Erythroblast (primary cell): ENCODE measurements around the gene KCNMA1.

Experiments
- GATA1 ChIP-seq: IDR thresholded peaks from 2 replicates; pipeline ENCODE4 v1.6.1; 2011; ENCODE audit warnings: low read depth, mild to moderate bottlenecking, control low read depth, low read length, moderate library complexity
- POLR2A ChIP-seq: IDR thresholded peaks from 2 replicates; pipeline ENCODE4 v1.6.1; 2011; ENCODE audit warnings: mild to moderate bottlenecking, low read length

GRCh38 chr10:77357611-77358310 lies 279.8 kb downstream of the KCNMA1 start:
- TF ChIP-seq POLR2A, result no peak
- TF ChIP-seq GATA1, result no peak
